Psoas muscle (tissue), 8 donors: Measurements from ENCODE around the gene CCNY. TPM values are rescaled to one million over a fixed set of nuclear protein-coding genes. Genes with fewer than 3 reads are reported as not detected.
"Not testable (repeated sequence)": the region's sequence is repeated elsewhere in the genome, so short reads cannot be mapped to it uniquely, and the experiment has no call there.

ENCODE experiments used
- ATAC-seq, 4 donors: fragments of 200-7000 bp; cut with Tn5 transposase; one replicate each; pipeline ENCODE4 v1.9.1; 2020; ENCODE audit warnings: moderate library complexity in 3 of 4, mild to moderate bottlenecking in 2 of 4
- DNase-seq, 2 donors: peaks; one replicate each; pipeline ENCODE4 v3.0.0-alpha.2; 2020
- H3K27ac ChIP-seq: fragments of 200-600 bp; one replicate; pipeline ENCODE4 v1.8.0; 2022
- H3K27me3 ChIP-seq, 3 donors: fragments of 200-600 bp in 1 of 3; one replicate each; pipeline versions ENCODE4 v1.6.1 to v1.8.0; 2013 to 2022; ENCODE audit warnings: low read length in 2 of 3, mild to moderate bottlenecking in 2 of 3, moderate library complexity in 1 of 3; ENCODE audit not compliant: insufficient read depth in 3 of 3
- H3K36me3 ChIP-seq, 2 donors: fragments of 200-600 bp in 1 of 2; one replicate each; pipeline versions ENCODE4 v1.6.1 to v1.8.0; 2013 to 2022; ENCODE audit warnings: low read depth in 1 of 2, mild to moderate bottlenecking in 1 of 2, moderate library complexity in 1 of 2; ENCODE audit not compliant: insufficient read depth in 1 of 2
- H3K4me1 ChIP-seq: fragments of 200-600 bp; one replicate; pipeline ENCODE4 v1.8.0; 2022
- H3K4me3 ChIP-seq: fragments of 200-600 bp; one replicate; pipeline ENCODE4 v1.8.0; 2022; ENCODE audit warnings: mild to moderate bottlenecking
- H3K9me3 ChIP-seq: fragments of 200-600 bp; one replicate; pipeline ENCODE4 v1.8.0; 2022
- CTCF ChIP-seq: fragments of 200-600 bp; IDR thresholded peaks from one replicate; pipeline ENCODE4 v1.8.0; 2022; ENCODE audit warnings: antibody characterized with exemption
- WGBS, 3 donors: extraction: QIAGEN DNeasy Blood & Tissue Kit; methylation state at CpG; one replicate each; pipeline versions ENCODE4 v1.1.6 to v1.1.7; 2013; 5-methylcytosine and 5-hydroxymethylcytosine counted together
- intact Hi-C, 2 donors: fragments of 100-400 bp; cut with DNase I; formaldehyde crosslinking; loops; one replicate each; pipeline versions ENCODE4 v1.11.0 to v1.14.2; 2022
- polyA plus RNA-seq, 3 donors: library from polyadenylated mRNA; stranded (reverse); fragments of 200-250 nt; gene quantifications; one replicate each; pipeline ENCODE4 v1.2.3, GENCODE V29; 2013
- total RNA-seq, 4 donors: library from RNA; stranded (reverse); fragmentation: NEBNext Ultra II Directional in 2 of 4; extraction: Animal tissue kit (Norgen Biotek cat#: 25700) in 2 of 4; gene quantifications; one replicate each; pipeline versions ENCODE4 v1.2.1 to v1.2.4, GENCODE V29; 2021 to 2023
- donor health status: healthy with polysubstance abuse.
- donor health status: DM: no; HTN: no; CAD: no; lungs with moderate emphysema.
- donor health status: Bipolar disorder and iron deficiency.
- donor health status: healthy.
- donor health status: DM: yes; HTN: yes; CAD: no.
- donor health status: DM: no; HTN: no; CAD: no.
- donor health status: DM: no; HTN: no; CAD: no.
- donor health status: DM: yes; HTN: yes; CAD: no.

The CCNY gene
- total and polyA plus RNA-seq, 7 donors: 21.2 to 55.8 (median 47.0) TPM

- intact Hi-C loops: no loop called here
- Histone ChIP-seq H3K4me3 (no peak overlapping the region), H3K27me3 (no peaks in the 10 kb centered on the region), H3K9me3 (no peaks in the 10 kb centered on the region), H3K27ac (no peak overlapping the region), H3K36me3 (no peaks in the 10 kb centered on the region), H3K4me1 (no peaks in the 10 kb centered on the region)
- no peak for TF ChIP-seq CTCF
- WGBS, 3 donors: 39 to 42% (median 41%) methylated on average over 11 of the region's 11 CpGs
- DNase-seq (peak; percentile 59 to 67), ATAC-seq (peak in 2 of 4 donors; percentile 42 to 46)
These were observed 36.1 kb upstream of the CCNY start for GRCh38 chr10:35300063-35300699.

DNA sequence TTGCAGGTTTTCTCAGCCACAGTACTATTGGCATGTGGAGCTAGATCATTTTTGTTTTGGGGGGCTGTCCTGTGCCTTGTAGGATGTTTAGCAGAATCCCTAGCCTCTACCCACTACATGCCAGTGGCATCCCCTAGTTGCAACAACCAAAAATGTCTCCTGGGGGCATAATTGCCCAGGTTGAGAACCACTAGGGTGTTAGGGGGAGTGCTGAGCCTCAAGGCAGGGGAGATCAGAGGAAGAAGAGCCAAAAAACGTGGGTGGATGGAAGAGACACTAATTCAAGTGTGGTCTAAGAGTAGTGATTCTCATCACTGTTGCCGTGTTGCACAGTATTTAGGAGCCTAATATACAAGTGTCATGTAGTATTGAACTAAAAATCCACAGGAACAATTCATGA lies 31.7 kb upstream of the CCNY start:
- WGBS, 3 donors: 37 to 50% (median 45%) methylated on average over 2 of the region's 2 CpGs
- DNase-seq (no peak), ATAC-seq (no peak)
- Histone ChIP-seq H3K4me1 (no peaks in the 10 kb centered on the region), H3K36me3 (no peaks in the 10 kb centered on the region), H3K9me3 (no peaks in the 10 kb centered on the region), H3K27ac (no peak overlapping the region), H3K27me3 (no peaks in the 10 kb centered on the region), H3K4me3 (no peak overlapping the region)
- intact Hi-C loops: no loop called here
- no peak for TF ChIP-seq CTCF

- H3K27ac ChIP-seq: no peak overlapping the region
- 63 to 66% (median 66%) methylated on average over 9 of the region's 9 CpGs for WGBS, 3 donors
- H3K4me3 ChIP-seq: no peak overlapping the region
- H3K36me3 ChIP-seq: no peaks in the 10 kb centered on the region
- no peak for DNase-seq
- no peaks in the 10 kb centered on the region for H3K27me3 ChIP-seq
- intact Hi-C loops: no loop called here
- ATAC-seq: no peak
- no peak for TF ChIP-seq CTCF
- no peaks in the 10 kb centered on the region for H3K4me1 ChIP-seq
- no peaks in the 10 kb centered on the region for H3K9me3 ChIP-seq
These were observed 29.5 kb upstream of the CCNY start for GRCh38 chr10:35306852-35307251.

DNA sequence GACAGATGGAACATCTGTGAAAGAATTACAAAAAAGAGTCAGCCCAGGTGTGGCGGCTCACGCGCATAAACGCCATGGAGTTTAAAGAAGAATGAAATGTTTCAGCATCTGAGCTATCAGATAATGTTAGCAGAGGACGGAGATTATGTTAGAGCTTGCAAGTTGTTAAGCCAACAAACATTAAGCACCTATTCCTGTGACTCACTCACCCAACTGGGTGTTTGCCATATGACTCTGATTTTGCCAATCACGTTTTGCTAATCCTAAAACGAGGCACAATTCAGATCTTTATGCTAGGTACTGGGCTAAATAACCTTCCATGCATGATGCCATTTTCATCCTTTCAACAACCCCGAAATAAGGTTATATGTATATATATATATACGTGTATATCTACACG lies 29.0 kb upstream of the CCNY start:
- no peak for TF ChIP-seq CTCF
- no peak overlapping the region for H3K4me3 ChIP-seq
- no peaks in the 10 kb centered on the region for H3K27me3 ChIP-seq
- ATAC-seq (no peak), DNase-seq (no peak)
- WGBS, 3 donors: 65 to 69% (median 68%) methylated on average over 10 of the region's 10 CpGs
- no peaks in the 10 kb centered on the region for H3K9me3 ChIP-seq
- H3K27ac ChIP-seq: no peak overlapping the region
- H3K36me3 ChIP-seq: no peaks in the 10 kb centered on the region
- H3K4me1 ChIP-seq: no peaks in the 10 kb centered on the region
- intact Hi-C loops: no loop called here

DNA sequence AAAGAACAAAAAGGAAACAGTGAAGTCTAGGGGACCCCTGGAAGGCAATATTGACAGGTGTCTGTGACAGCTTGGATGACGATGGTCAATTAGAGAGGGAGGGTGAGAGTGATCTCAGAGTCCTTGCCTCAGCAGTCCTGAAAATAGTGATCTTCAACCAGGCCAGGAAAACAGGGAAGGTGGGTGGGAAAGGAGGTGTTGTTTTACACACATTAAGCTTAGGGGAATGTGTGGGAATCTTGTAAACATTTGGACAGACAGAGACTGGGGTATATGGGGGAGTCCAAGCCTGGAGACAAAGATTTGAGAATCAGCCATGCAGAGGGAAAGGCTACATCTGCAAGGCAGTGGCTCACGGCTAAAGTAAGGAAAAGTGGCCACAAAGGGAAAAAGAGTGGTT lies 27.5 kb upstream of the CCNY start:
- no peak overlapping the region for H3K27ac ChIP-seq
- H3K36me3 ChIP-seq: no peaks in the 10 kb centered on the region
- H3K4me1 ChIP-seq: no peaks in the 10 kb centered on the region
- no peak for DNase-seq
- TF ChIP-seq CTCF: no peak
- H3K4me3 ChIP-seq: no peak overlapping the region
- no peaks in the 10 kb centered on the region for H3K27me3 ChIP-seq
- intact Hi-C loops: no loop called here
- 17 to 39% (median 37%) methylated on average over 2 of the region's 2 CpGs for WGBS, 3 donors
- H3K9me3 ChIP-seq: no peaks in the 10 kb centered on the region
- no peak for ATAC-seq

GRCh38 chr10:35314142-35314541 lies 22.2 kb upstream of the CCNY start:
- H3K4me1 ChIP-seq, H3K9me3 ChIP-seq, intact Hi-C loops, H3K4me3 ChIP-seq, DNase-seq, H3K27me3 ChIP-seq, H3K27ac ChIP-seq, ATAC-seq: not testable (repeated sequence)
- WGBS, 3 donors: 88 to 97% (median 95%) methylated on average over 2 of the region's 2 CpGs
- peaks cover 7 to 23% of the 10 kb centered on the region in 2 donors for H3K36me3 ChIP-seq

DNA sequence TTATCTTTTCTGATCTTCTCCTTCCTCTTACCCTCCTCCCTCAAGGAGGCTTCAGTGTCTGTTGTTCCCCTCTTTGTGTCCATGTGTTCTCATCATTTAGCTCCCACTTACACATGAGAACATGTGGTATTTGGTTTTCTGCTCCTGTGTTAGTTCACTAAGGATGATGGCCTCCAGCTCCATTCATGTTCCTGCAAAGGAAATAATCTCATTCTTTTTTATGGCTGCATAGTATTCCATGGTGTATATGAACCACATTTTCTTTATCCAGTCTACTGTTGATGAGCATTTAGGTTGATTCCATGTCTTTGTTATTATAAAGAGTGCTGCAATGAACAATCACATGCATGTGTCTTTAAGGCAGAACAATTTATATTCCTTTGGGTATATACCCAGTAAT lies 21.1 kb upstream of the CCNY start:
- H3K9me3 ChIP-seq, intact Hi-C loops, H3K27me3 ChIP-seq, H3K27ac ChIP-seq, ATAC-seq, H3K4me3 ChIP-seq, DNase-seq, H3K4me1 ChIP-seq: not testable (repeated sequence)
- peaks cover 7 to 25% of the 10 kb centered on the region in 2 donors for H3K36me3 ChIP-seq
